ENCODE results near the gene RHBG.
"Not testable (repeated sequence)": the region's sequence is repeated elsewhere in the genome, so short reads cannot be mapped to it uniquely, and the experiment has no call there.

The RHBG gene

DNA sequence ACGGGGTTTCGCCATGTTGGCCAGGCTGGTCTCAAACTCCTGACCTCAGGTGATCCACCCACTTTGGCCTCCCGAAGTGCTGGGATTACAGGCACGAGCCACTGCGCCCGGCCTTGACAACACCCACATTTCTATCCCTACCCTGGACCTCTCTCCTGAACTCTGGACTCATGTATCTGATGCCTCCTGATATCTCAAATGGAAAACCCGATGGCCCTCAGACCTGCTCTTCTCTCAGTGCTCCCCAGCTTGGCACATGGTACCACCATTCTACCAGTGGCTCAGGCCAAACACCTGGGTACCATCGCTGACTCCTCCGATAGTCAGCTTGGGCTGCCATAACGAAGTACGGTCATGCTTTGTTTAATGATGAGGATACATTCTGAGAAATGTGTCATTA lies 8.5 kb upstream of the RHBG start:
- no peak for DNase-seq

DNA sequence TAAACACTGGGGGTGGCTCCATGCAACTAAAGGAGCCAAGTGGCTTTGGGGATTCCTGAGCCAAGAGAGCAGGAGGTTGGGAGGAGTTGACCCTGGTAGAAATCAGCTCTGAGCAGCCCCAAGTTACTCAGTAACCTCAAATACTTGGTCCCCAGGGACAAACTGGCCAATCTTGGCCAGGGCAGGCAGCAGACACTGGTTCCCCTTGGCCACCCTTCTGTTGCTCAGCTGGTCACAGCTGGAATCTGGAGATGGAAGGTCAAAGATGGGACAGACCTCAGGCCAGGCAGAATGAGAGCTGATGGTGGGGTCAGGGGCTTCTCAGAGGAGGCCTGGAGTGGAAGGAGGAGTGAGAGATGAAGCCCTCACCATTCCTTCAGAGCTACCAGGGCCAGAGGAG lies 3.3 kb upstream of the RHBG start:
- no peak for DNase-seq

DNA sequence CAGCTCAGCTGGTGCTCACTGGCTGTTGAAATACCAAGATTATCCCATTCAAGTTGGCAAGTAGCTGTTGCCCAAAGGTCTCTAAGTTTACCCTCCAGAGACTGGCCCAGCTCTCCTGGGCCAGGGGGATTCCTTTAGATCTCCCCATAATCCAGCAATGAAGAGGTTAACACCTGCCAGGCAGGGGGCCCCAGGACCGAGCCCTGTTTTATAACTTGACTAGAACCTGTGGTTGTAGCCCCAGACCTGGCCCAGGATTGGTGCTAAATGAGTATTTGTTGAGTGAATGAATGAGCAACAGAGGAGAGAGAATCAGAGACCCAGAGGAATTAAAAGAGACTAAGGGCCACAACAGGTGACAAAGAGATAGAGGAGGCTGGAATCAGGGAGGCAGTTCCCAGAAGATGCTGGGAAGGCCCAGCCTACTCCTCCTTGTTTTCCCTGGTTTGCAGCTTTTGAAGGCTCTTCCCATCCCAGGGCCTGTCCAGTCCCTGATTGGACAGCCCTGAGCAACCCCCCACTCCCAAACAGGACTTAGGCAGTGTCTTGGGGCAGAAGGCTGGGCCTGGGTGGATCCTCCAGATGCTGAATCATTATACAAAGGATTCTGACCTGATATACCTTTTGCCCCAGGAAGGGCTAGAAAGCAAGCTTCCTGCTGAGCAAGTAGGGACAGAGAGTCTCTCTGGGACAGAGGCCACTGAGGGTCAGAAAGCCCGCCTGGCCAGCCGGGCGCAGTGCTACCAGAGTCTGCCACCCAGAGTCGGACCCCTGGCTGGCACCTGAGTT lies 2.4 kb upstream of the RHBG start:
- no peak for DNase-seq

DNA sequence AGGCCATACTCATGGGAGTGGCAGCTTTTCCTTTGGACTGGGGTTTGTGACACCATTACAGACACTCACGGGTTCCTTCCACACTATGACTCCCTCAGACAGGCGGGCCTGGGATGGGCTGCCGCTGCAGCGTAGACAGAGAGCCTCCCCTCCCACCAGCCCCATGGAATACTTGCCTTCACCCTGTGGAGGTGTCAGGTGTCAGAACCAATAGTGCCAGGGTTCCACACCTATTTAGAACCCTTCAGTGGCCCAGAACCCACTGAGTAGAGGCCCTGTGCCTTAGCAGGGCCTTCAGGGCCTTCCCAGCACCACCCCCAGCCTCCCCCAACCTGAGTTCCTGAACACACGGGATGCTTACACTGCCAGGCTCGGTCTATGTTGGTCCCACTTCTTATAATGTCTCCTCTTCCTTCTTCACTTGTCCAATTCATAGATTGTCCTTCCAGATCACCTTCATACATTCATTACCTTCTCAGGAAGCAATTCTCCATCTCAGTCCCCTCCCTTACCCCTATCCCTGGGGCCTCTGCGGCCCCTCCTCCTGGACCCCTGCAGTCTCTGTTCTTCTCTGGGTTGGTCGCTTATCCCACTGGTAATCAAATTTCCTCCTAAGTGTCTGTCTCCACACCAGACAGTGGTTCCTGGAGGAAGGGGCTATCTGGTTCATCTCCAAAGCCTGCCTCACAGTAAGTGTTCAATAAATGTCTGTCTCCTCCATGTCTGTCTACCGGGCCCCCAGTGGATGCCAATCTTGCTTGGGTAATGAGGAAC lies 1.4 kb upstream of the RHBG start:
- DNase-seq: no peak

DNA sequence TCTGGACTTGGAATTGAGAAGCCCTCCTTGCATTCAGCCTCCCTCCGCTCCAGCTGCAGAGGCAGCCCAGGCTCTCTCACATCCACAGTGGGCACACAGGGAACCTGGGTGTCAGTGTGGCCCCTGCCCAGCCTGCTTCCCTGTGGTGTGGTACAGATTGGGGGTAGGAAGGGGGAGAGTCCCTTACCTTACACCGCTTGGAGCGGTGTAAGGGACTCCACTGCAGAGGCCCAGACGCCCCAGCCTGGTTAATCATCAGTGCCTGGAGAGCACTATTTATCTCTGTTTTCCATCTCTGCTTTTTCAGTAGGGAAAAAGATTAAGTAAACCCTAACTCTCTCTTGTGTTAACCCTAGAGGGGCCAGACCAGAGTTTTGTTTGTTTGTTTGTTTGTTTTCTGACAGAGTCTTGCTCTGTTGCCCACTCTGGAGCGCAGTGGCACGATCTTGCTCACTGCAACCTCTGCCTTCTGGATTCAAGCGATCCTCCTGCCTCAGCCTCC lies 803 bp upstream of the RHBG start:
- no peak for DNase-seq

DNA sequence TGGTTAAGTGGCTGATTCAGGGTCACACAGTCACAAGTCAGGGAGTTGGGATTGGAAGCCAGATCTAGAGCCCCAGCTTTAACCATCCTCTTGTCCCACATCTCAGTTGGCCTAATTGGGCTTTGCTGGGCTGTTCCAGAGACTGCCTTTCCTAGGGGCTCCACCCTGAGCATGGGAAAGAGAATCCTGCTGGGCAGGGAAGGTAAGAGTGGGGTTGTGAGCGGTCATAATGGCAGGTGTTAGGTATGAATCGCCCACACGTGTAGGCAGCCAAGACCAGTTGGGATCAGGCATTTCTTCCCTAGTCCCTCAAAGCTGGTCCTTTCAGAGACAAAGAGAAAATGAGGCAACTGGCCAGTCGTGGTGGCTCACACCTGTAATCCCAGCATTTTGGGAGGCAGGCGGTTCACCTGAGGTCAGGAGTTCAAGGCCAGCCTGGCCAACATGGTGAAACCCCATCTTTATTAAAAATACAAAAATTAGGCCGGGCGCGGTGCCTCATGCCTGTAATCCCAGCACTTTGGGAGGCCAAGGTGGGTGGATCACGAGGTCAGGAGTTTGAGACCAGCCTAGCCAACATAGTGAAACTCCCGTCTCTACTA lies 775 bp downstream of the RHBG start:
- not testable (repeated sequence) for DNase-seq

DNA sequence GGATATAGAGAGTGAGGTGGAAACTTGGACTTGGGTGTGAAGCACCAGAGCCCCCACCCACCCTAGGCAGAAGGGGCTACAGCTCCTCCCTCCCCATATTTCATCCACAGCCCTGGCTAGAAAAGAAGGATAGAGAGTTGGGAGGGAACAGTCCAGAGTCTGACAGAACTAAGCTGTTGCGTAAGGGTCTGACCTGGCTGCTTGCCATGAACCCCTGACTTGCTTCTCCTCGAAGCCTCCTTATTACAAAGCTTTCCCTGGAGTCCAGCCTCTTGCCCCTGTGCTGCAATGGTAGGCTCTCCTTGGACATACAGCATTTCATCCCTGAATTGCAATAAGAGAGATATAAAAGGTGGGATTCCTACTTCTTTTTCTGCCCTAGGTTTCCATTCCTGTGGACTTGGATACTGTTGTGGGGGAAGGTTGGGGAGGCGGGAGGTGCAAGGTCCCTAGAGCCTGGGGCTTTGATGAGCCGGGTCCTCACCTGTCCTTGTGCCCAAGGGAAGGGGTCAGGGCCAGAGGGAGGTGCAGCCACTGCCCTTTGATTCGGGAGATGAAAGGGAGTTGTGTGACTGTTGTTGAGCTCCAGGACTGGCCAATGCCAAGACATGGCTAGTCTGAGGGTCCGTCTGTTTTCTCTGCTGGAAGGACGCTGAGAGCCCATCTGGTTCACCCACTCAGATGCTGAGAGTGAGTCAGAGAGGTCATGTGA lies 2.7 kb downstream of the RHBG start:
- DNase-seq: no peak

DNA sequence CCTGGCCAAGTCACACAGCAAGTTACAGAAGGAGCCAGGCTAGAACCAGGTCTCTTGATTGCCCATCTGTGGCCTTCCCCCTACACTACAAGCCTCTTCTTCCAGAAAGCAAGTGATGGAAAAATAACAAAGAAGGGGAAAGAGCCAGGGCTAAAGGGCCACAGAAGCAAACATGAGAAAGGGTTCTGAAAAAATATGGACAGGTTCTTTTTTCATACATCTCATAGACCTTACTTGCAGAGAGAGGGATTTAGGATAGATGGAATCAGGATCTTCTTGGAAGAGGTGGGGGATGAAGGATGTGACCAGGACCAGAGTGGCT lies 3.2 kb downstream of the RHBG start:
- DNase-seq: no peak

DNA sequence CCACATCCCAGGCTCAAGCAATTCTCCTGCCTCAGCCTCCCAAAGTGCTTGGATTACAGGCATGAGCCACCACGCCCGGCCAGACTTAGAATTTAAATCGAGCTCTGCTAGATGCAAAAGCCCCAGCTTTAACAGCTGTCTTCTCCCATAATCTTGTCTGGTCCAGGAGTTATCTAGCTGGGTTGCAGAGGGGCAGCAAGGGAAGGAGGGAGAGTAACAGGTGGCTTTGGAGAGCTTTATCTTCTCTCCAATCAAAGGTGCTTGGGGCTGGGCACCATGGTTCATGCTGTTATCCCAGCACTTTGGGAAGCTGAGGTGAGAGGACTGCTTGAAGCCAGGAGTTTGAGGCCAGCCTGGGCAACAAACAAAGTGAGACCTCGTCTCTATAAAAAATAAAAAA lies 3.9 kb downstream of the RHBG start:
- DNase-seq: no peak

DNA sequence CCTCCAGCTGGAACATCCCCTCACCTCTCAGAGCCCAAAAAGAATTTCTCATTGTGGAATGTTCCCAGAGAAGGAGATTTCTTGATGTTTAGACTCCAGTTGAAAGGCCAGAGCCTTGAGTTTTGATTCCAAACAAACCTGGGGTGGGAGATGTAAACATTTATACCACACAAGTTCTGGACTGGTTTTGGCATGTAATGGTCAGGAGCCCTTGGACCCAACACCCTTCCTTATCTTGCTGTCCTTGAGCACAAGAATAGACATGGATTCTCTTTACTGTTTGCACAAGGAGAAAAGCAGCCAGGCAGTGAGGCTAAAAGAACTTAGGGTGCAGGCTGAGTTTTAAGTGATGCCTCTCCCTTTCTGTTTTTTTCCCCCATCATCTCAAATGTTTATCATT lies 4.5 kb downstream of the RHBG start:
- no peak for DNase-seq

DNA sequence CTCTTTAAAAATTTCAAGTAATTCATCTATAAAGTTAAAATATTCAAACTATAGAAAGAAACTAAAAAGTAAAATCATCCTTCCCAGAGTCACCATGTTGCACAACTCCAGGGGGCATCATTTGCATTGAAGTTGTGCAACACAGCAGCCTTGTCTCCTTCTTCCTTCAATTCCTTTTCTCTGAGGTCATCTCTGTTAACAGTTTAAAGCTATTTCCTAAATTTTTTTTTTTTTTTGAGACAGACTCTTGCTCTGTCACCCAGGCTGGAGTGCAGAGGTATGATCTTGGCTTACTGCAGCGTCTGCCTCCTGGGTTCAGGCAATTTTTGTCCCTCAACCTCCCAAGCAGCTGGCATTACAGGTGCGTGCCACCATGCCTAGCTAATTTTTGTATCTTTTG lies 7.1 kb downstream of the RHBG start:
- no peak for DNase-seq

DNA sequence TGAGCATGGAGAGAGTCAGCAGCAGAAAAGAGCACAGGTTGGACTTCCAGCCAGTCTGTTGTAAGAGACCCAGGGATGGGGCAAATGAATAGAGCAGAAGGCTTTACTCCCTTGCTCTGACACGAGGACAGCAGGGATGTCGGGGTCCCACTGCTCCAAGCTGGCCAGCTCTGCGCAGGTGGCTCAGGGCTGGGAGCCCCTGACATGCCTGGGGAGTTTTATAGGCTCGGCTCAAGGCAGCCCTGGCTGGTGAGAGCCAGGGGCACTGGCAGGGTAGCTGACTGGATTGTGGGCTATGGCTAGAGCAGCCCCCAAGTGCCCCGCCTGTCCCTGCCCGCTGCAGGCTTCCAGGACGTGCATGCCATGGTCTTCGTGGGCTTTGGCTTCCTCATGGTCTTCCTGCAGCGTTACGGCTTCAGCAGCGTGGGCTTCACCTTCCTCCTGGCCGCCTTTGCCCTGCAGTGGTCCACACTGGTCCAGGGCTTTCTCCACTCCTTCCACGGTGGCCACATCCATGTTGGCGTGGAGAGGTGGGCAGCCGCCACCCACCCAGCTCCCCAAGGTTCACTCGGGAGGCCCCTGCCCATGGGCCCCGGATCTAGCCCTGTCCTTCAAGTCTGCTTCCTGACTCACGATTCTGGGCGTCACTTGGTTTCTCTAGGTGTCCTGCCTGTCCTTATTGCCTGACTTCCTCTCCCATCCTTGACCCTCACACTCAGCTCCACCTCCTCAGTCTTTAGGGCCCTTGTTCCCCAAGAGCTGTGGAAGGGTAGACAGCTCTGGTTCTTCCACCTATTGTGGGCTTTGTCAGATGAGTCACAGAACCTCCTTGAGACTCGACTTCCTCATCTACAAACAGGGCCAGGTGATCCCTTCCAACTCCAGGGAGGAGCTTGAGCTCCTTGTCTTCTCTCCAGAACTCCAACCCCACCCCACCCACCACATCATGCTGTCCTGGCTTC lies 8.2 kb downstream of the RHBG start:
- DNase-seq: no peak

DNA sequence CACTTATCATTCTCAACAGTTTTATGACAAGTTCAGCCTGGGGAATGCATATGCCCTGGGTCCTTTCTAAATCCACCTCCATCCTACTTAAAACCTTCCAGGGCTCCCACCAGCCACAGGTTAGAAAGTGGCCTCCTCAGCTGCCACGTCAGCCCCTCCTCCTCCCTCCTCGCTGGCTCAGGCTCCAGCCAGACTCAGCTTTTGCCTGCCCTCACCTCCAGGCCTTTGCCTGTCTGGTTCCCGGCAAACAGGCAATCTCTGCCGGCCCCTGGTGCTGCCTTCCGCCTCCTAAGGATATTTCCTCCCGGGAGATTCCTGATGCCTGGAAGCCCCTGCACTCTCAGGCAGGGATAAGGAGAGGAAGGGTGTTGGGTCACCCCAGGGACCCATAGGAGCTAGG lies 9.5 kb downstream of the RHBG start:
- no peak for DNase-seq

DNA sequence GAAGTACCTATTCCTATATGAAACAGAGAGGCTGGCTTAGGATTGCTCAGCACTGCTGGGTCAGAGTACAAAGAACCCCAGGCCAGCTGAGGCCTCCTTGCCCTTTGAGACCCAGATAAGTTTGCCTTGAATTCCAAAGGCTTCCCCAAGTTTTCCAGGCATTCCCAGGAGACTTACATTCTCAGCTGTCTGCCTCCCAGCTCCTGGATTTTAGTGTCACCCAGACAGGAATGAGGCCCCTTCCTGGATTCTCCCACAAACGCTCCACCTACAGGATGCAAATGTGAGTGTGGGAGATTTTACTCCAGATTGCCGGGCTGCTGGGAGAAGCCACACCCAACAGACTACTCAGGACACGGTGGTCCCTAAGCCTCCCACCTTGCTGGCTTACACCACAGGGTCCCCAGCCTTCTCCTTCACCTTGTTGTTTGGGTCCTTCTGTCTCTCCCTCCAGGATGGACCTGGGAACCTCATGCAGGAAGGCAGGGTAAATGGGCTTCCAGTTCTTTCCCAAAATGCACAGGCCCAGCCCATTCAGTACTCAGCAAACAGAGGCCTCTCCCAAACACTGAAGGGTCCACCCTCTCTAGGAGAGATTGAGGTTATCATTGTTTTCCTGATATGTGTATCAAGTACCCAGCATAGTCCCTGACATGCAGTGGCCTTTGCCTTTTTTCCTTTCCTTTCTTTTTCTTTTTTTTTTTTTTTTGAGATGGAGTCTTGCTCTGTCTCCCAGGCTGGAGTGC lies 10.6 kb downstream of the RHBG start:
- DNase-seq: no peak

DNA sequence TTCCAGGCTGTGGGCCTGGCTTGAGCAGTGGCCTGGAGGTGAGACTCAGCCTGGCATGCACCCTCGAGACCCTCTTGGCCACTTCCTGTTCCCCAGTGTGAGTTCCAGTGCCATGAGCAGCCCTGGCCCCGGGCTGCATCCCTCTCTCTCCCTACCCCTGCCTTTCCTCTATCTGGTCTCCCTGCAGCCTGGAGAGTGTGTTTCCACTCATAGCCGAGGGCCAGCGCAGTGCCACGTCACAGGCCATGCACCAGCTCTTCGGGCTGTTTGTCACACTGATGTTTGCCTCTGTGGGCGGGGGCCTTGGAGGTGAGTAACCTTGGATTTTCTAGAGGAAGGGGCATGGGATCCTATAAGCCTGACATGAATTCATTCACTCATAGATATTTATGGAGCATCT lies 13.6 kb downstream of the RHBG start:
- no peak for DNase-seq

DNA sequence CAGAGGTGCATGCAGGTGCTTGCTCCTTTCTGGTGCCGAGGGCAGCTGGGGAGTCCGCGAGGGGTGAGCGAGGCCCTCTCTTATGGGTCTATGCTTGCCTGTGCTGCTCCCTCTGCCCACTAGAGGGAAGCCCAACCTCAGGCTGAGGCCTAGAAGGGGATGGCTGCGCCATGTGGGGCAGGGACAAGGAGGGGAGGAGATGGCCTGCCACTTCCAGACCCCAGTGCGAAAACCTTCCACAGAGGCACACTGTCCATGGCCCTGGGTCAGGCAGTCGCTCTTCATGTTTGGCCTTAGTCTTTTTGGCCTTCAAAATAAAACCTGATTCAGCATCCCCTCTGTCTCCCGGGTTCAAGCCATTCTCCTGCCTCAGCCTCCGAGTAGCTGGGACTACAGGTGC lies 14.0 kb downstream of the RHBG start:
- peak; percentile 54 for DNase-seq

DNA sequence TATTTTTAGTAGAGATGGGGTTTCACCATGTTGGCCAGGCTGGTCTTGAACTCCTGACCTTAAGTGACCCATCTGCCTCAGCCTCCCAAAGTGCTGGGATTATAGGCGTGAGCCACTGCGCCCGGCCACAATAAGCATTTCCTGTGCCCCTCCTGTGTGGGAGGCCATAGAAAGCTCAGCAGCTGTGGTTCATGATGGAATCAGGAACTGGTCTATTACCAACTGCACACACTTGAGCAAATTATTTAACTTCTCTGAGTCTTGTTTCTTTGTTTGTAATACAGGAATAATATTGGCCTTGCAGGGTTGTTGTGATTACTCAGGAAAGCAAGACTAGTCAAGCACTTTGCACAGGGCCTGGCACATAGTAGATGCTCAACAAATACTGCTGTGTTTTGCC lies 15.0 kb downstream of the RHBG start:
- no peak for DNase-seq

DNA sequence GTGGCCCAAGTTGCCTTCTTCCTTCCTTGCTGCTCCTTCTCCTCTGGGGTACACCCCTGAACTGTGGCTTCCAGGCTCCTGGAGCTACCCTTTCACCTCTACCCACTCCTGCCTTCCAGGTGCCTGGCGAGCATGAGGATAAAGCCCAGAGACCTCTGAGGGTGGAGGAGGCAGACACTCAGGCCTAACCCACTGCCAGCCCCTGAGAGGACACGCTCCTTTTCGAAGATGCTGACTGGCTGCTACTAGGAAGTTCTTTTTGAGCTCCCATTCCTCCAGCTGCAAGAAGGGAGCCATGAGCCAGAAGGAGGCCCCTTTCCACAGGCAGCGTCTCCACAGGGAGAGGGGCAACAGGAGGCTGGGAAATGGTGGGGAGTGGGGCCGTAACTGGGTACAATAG lies 15.6 kb downstream of the RHBG start:
- DNase-seq: no peak

DNA sequence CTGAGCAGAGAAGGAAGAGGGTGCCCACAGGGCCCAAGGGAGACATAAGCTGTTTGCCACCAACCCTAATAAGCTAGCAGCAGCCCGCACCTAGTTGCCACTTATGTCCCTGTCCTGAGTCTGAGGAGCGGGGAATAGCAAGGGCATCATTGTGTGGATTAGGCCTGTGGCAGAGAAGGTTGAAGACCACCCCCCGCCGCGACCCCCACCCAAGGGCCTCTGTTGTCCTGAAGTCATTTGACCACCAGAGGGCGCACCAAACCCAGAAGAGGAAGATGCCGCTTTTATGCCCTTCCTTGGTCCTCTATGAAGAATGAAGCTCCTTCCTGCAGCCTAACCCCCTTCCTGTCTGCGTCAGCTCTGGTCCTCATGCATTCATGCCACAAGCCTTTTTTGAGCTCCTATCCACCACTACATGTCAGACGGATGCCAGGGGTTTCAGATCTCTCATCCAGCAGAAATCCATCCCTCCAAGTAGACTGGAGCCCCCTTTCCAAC lies 16.6 kb downstream of the RHBG start:
- DNase-seq: peak; percentile 70

DNA sequence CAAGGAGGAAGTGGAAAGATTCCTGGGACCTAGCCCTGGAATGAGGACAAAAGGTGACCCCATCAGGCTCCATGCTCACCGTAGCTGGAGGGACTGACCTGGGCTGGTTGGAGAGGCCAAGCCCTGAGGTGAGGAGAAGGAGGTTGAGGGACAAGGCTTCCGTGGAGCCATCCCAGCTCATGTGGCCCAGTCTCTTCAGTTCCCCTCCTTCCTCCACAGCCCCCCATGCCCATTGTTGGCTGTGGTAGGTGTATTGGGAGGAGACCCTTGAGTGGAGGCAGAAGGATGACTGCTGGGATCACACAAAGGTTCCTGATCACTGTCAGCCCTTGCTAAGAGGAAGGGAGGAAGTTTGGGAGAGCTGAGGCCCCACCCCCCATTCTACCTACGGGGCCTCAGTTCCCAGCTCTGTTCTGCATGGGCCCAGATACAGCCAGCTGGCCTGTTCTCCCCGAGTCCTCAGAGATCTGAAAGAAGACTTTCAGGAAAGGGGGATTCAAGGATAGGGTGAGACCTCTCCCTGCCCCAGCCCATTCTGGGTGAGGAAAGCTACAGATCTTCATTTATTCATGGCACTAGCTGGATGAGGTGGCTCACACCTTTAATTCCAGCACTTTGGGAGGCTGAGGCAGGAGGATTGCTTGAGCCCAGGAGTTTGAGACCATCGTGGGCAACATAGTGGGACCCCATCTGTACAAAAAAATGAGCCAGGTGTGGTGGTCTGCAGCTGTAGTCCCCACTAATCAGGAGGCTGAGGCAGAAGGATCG lies 17.3 kb downstream of the RHBG start:
- DNase-seq: no peak

Data from GDM1 (cell line).